HG02970 (cell line): ENCODE results near the gene PRDX3.

Source experiments
- ATAC-seq: cut with Tn5 transposase; IDR thresholded peaks from one replicate; pipeline ENCODE4 v1.9.1; 2021; ENCODE audit warnings: mild to moderate bottlenecking, moderate library complexity, moderate number of reproducible peaks; ENCODE audit not compliant: unreplicated experiment, low FRiP score

The PRDX3 gene

GRCh38 chr10:119131512-119132240 is 46.9 kb downstream of the PRDX3 start:
- peak; percentile 51 for ATAC-seq

- ATAC-seq, result no peak
Measured at GRCh38 chr10:119129721-119130120, 48.9 kb downstream of the PRDX3 start.

- no peak for ATAC-seq
Measured at GRCh38 chr10:119125942-119126341, 52.7 kb downstream of the PRDX3 start.

GRCh38 chr10:119120875-119121274 is 57.7 kb downstream of the PRDX3 start:
- ATAC-seq, result no peak

- peak; percentile 65 for ATAC-seq
Measured at GRCh38 chr10:119120413-119120867, 58.2 kb downstream of the PRDX3 start.

GRCh38 chr10:119119400-119119799 is 59.2 kb downstream of the PRDX3 start:
- no peak for ATAC-seq

GRCh38 chr10:119118231-119118630 is 60.4 kb downstream of the PRDX3 start:
- ATAC-seq, result no peak
